HepG2 (cell line): ENCODE measurements around the gene GDI1. TPM values are rescaled to one million over a fixed set of nuclear protein-coding genes. Genes with fewer than 3 reads are reported as not detected.

Source experiments
- EHMT2 ChIP-seq: fragments of 200-600 bp; sonication (generic); IDR thresholded peaks from 2 replicates; pipeline ENCODE4 v1.7.0; 2017; ENCODE audit warnings: antibody characterized with exemption, low read depth, low read length, borderline replicate concordance
- ERF ChIP-seq: IDR thresholded peaks from 2 replicates; pipeline ENCODE4 v1.6.1; 2018; ENCODE audit warnings: missing biosample characterization, missing genetic modification reagents
- HNF1A ChIP-seq, 2 experiments: sonication (generic) in 1 of 2; formaldehyde crosslinking in 1 of 2; IDR thresholded peaks; 2 replicates each; pipeline versions ENCODE4 v1.4.0 to v1.6.1; 2016 to 2020; ENCODE audit warnings: borderline replicate concordance in 1 of 2, low read depth in 1 of 2, mild to moderate bottlenecking in 1 of 2, missing genetic modification reagents in 1 of 2
- MIXL1 ChIP-seq: IDR thresholded peaks from 2 replicates; pipeline ENCODE4 v1.6.1; 2016
- ZNF142 ChIP-seq: sonication (generic); formaldehyde crosslinking; IDR thresholded peaks from 2 replicates; pipeline ENCODE4 v1.4.0; 2020; ENCODE audit warnings: missing genetic modification reagents
- polyA plus RNA-seq, 8 experiments: library from polyadenylated mRNA; depleted of rRNA in 3 of 8; stranded (reverse) in 7 of 8; unstranded in 1 of 8; fragments of >200 nt; fragmentation: Illumina TruSeq in 4 of 8; extraction: Trizol in 4 of 8; gene quantifications; 2 replicates each; pipeline versions ENCODE4 v1.2.1 to v1.2.3, GENCODE V29; 2011 to 2016; ENCODE audit warnings: low read depth in 4 of 8, missing spikeins in 1 of 8, mixed read lengths in 1 of 8; ENCODE audit not compliant: insufficient read depth in 1 of 8
- total RNA-seq, 5 experiments: library from RNA; depleted of rRNA; stranded (reverse); fragments of >200 nt; fragmentation: Illumina TruSeq; extraction: Trizol; gene quantifications; 2 replicates each; pipeline ENCODE4 v1.2.3, GENCODE V29; 2016; ENCODE audit warnings: low read depth in 1 of 5

Gene GDI1
- total and polyA plus RNA-seq, 2 of the 13 experiments (the other 11 are each of a cell fraction or from before 2014, with no cell fraction given) = 17.4 to 105 TPM

- TF ChIP-seq ZNF142 (no peak), MIXL1 (CRISPR knock-in tag) (no peak), HNF1A (IDR thresholded peaks at IDR 0.05; ENCODE audit: low read depth) (no peak), HNF1A (CRISPR knock-in tag; IDR thresholded peaks at IDR 0.05; ENCODE audit: borderline replicate concordance) (no peak), ERF (CRISPR knock-in tag) (no peak), EHMT2 (no peak)
- TF ChIP-seq, all 625 proteins: peak for 0
These were observed 33.8 kb upstream of the GDI1 start (continued) for GRCh38 chrX:154403192-154403591.
